NCI-H146 treated with DMSO at 0.1 percent for 48 hours (cell line): ENCODE data around the gene SREBF1.

Experiments
- DNase-seq: peaks from one replicate; lab custom pipeline; 2025; ENCODE audit not compliant: unreplicated experiment; lab: John Stamatoyannopoulos, UW

The SREBF1 gene

GRCh38 chr17:17859909-17860765 lies 23.4 kb upstream of the SREBF1 start:
- no peak for DNase-seq

GRCh38 chr17:17857496-17857895 lies 20.7 kb upstream of the SREBF1 start:
- DNase-seq = no peak

- DNase-seq = no peak
These were observed 19.6 kb upstream of the SREBF1 start for GRCh38 chr17:17856386-17856785.

GRCh38 chr17:17855976-17856375 lies 19.2 kb upstream of the SREBF1 start:
- DNase-seq = no peak

GRCh38 chr17:17853811-17854447 lies 17.1 kb upstream of the SREBF1 start:
- no peak for DNase-seq

- no peak for DNase-seq
These were observed 16.1 kb upstream of the SREBF1 start for GRCh38 chr17:17852930-17853329.

- DNase-seq = no peak
These were observed 14.6 kb upstream of the SREBF1 start for GRCh38 chr17:17851103-17852002.

- DNase-seq = no peak
These were observed 13.1 kb upstream of the SREBF1 start for GRCh38 chr17:17849845-17850373.

- no peak for DNase-seq
These were observed 12.5 kb upstream of the SREBF1 start for GRCh38 chr17:17849147-17849820.

GRCh38 chr17:17848311-17849082 lies 11.7 kb upstream of the SREBF1 start:
- DNase-seq = no peak

GRCh38 chr17:17847726-17848125 lies 10.9 kb upstream of the SREBF1 start:
- DNase-seq = no peak

GRCh38 chr17:17847118-17847689 lies 10.4 kb upstream of the SREBF1 start:
- no peak for DNase-seq

- no peak for DNase-seq
These were observed 9.9 kb upstream of the SREBF1 start for GRCh38 chr17:17846645-17847044.

GRCh38 chr17:17846003-17846402 lies 9.2 kb upstream of the SREBF1 start:
- no peak for DNase-seq

GRCh38 chr17:17845046-17845775 lies 8.4 kb upstream of the SREBF1 start:
- no peak for DNase-seq

- DNase-seq = no peak
These were observed 7.7 kb upstream of the SREBF1 start for GRCh38 chr17:17844500-17844899.

GRCh38 chr17:17844079-17844478 lies 7.3 kb upstream of the SREBF1 start:
- no peak for DNase-seq

- no peak for DNase-seq
These were observed 6.3 kb upstream of the SREBF1 start for GRCh38 chr17:17843096-17843495.
